ENCODE results near the gene TRPM3.

GRCh38 chr9:70964861-70965260 lies 156.6 kb downstream of the TRPM3 start:
- TF ChIP-seq POLR2A (IDR thresholded peaks at IDR 0.05) (no peak), CTCF (IDR thresholded peaks at IDR 0.05) (no peak)

Data from vagina (tissue), 2 donors.